ENCODE measurements around the gene USP28. TPM values are rescaled to one million over a fixed set of nuclear protein-coding genes. Genes with fewer than 3 reads are reported as not detected.
"Not testable (repeated sequence)": the region's sequence is repeated elsewhere in the genome, so short reads cannot be mapped to it uniquely, and the experiment has no call there.

The USP28 gene
- 22.5 TPM for polyA plus RNA-seq (2013, experiment 1 of 2; ENCODE audit: insufficient read length)
- 26.4 TPM for polyA plus RNA-seq (2013, experiment 2 of 2; ENCODE audit: insufficient read length)

- DNase-seq = peak; percentile 96
These were observed at the start of gene USP28 for GRCh38 chr11:113875234-113876073. Gene USP28 (minus strand): TSS chr11:113875572. CDS start chr11:113875501, 71 bp downstream.

GRCh38 chr11:113923572-113923971 lies 48.2 kb upstream of the USP28 start:
- no peak for DNase-seq

- DNase-seq = not testable (repeated sequence)
These were observed 36.1 kb upstream of the USP28 start for GRCh38 chr11:113911491-113911890.

GRCh38 chr11:113908098-113908497 lies 32.7 kb upstream of the USP28 start:
- no peak for DNase-seq

GRCh38 chr11:113907681-113908080 lies 32.3 kb upstream of the USP28 start:
- DNase-seq = no peak

GRCh38 chr11:113907152-113907551 lies 31.8 kb upstream of the USP28 start:
- no peak for DNase-seq

- no peak for DNase-seq
These were observed 31.1 kb upstream of the USP28 start for GRCh38 chr11:113906516-113906915.

GRCh38 chr11:113906038-113906437 lies 30.7 kb upstream of the USP28 start:
- peak; percentile 4 for DNase-seq

GRCh38 chr11:113904379-113905101 lies 29.2 kb upstream of the USP28 start, which contains the start of gene HTR3B:
Gene HTR3B (plus strand): TSS chr11:113904796. CDS start chr11:113904934, 138 bp downstream.
- no peak for DNase-seq

GRCh38 chr11:113901141-113901540 lies 25.8 kb upstream of the USP28 start:
- DNase-seq = no peak

GRCh38 chr11:113896156-113896879 lies 20.9 kb upstream of the USP28 start:
- peak; percentile 21 for DNase-seq

GRCh38 chr11:113895367-113896155 lies 20.2 kb upstream of the USP28 start:
- DNase-seq = no peak

GRCh38 chr11:113894421-113894996 lies 19.1 kb upstream of the USP28 start:
- DNase-seq = no peak

GRCh38 chr11:113888848-113889247 lies 13.5 kb upstream of the USP28 start:
- no peak for DNase-seq

- DNase-seq = no peak
These were observed 10.5 kb upstream of the USP28 start for GRCh38 chr11:113885897-113886296.

- DNase-seq = peak; percentile 76
These were observed 9.0 kb upstream of the USP28 start for GRCh38 chr11:113884361-113884836.

GRCh38 chr11:113881856-113882255 lies 6.5 kb upstream of the USP28 start:
- peak; percentile 17 for DNase-seq

- no peak for DNase-seq
These were observed 5.6 kb upstream of the USP28 start for GRCh38 chr11:113880971-113881370.

GRCh38 chr11:113879446-113879845 lies 4.1 kb upstream of the USP28 start:
- not testable (repeated sequence) for DNase-seq

GRCh38 chr11:113877670-113878055 lies 2.3 kb upstream of the USP28 start:
- DNase-seq = no peak

All from fibroblast of skin of scalp (primary cell).